NCI-H1930 (cell line): Measurements from ENCODE around the gene ZNF883.

Experiments
- DNase-seq, 2 experiments: peaks; one replicate each; lab custom pipeline; 2025; lab: John Stamatoyannopoulos, UW

ZNF883 gene

GRCh38 chr9:112917987-112918362 is 94.0 kb downstream of the ZNF883 start:
- no peak for DNase-seq

- DNase-seq, result no peak
Measured at GRCh38 chr9:112917047-112917986, 94.7 kb downstream of the ZNF883 start.

GRCh38 chr9:112914524-112914923 is 97.5 kb downstream of the ZNF883 start:
- DNase-seq, result no peak

DNA sequence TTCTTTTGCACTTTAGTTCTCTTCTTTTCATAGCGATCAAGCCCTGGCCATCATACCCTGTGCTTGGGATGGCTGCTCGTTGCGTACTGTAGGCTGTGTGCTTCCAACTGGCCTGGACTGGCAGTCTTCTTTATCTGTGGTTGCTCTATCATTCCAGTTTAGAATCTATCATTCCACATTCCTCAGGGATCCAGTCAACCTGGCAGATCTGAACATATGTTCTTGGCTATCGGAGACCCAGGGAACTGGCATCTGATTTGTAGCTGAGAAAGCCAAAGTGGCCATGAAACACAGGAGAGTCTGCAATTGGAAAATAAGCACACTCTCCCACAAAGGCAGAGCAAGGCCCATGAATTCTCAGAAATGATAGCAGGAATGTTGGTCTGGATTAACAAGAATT is 98.7 kb downstream of the ZNF883 start:
- DNase-seq, result no peak

DNA sequence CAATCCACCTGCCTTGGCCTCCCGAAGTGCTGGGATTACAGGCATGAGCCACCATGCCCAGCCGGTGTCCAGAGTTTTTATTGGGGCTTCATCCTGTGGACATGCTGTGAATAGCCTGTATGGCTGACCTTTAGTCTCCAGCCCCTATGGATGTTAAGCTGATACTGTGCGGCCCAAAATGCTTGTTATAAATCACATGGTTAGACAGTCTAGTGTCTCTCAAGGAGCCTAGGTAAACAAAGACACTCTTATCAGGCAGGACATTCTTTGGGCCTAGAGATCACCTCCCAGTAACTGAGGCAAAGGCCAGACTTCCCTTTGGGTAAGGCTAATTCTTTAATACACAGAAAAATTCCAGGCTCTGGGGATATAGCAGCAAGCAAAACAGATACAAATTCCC is 99.4 kb downstream of the ZNF883 start:
- no peak for DNase-seq

DNA sequence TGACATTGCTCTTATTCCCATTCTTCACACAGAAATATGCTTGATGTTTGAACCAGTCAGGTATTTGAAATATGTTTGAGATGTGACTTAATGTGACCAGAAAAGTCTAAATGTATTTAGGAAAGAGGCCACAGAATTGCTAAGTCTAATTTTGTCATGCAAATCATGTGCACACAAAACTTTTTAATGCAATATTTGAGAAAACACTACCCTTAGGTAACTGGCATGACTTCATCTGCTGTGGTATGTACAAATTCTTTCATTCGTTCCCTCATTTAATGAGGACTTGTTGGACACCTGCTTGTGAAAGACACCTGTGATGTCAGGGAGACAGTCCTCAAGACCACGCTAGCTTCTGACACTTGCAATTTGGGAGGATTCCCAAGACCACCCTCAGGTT is 100.3 kb downstream of the ZNF883 start:
- DNase-seq, result no peak
